T-cell (primary cell): Measurements from ENCODE around the gene LAIR2. TPM values are rescaled to one million over a fixed set of nuclear protein-coding genes. Genes with fewer than 3 reads are reported as not detected.

ENCODE experiments used
- ATAC-seq, 4 experiments: fragments of 200-7000 bp in 3 of 4; fragments of 150-1000 bp in 1 of 4; cut with Tn5 transposase; replicated peaks in 1 of 4; 1 replicate in 3 of 4; 2 replicates in 1 of 4; pipeline ENCODE4 v1.10.0; 2021; ENCODE audit warnings: moderate library complexity in 3 of 4, mild to moderate bottlenecking in 2 of 4, moderate number of reproducible peaks in 1 of 4
- CTCF ChIA-PET, 2 donors: fragments of 300-600 bp; sonication (Branson Sonifier 250); formaldehyde crosslinking; loops; one replicate each; lab custom pipeline; 2022; ENCODE audit warnings: antibody characterized with exemption in 2 of 2; lab: Charles Lee
- POLR2A ChIA-PET, 2 donors: fragments of 300-600 bp; sonication (Branson Sonifier 250); formaldehyde crosslinking; loops; one replicate each; lab custom pipeline; 2022; ENCODE audit warnings: antibody characterized with exemption in 2 of 2; lab: Charles Lee
- DNase-seq, 35 experiments: peaks; one replicate each; pipeline versions ENCODE4 v3.0.0 to v3.0.0-alpha.2; 2013 to 2023
- H3K27ac ChIP-seq: one replicate; pipeline ENCODE4 v1.5.1; 2013; ENCODE audit warnings: low read length
- H3K27me3 ChIP-seq, 2 experiments: replicated peaks in 1 of 2; 1 replicate in 1 of 2; 2 replicates in 1 of 2; pipeline versions ENCODE4 v1.6.1 to v1.7.0; 2013; ENCODE audit warnings: low read length in 1 of 2, mixed read lengths in 1 of 2; ENCODE audit not compliant: control insufficient read depth in 2 of 2, insufficient read depth in 2 of 2; ENCODE audit errors: extremely low read depth in 1 of 2
- H3K36me3 ChIP-seq, 2 donors: 1 replicate in 1 of 2; 2 replicates in 1 of 2; pipeline versions ENCODE4 v1.6.1 to v1.7.0; 2013; ENCODE audit warnings: low read length in 1 of 2; ENCODE audit not compliant: control insufficient read depth in 2 of 2, insufficient read depth in 1 of 2; ENCODE audit errors: extremely low read depth in 1 of 2
- H3K4me1 ChIP-seq, 2 experiments: 1 replicate in 1 of 2; 2 replicates in 1 of 2; pipeline versions ENCODE4 v1.6.1 to v1.7.0; 2013; ENCODE audit warnings: low read length in 2 of 2, mixed read lengths in 1 of 2; ENCODE audit not compliant: insufficient read depth in 2 of 2, control insufficient read depth in 1 of 2; ENCODE audit errors: extremely low read depth in 1 of 2
- H3K4me3 ChIP-seq, 2 donors: 1 replicate in 1 of 2; 2 replicates in 1 of 2; pipeline versions ENCODE4 v1.5.1 to v1.7.0; 2013; ENCODE audit warnings: mild to moderate bottlenecking in 2 of 2, low read length in 1 of 2, moderate library complexity in 1 of 2; ENCODE audit not compliant: control insufficient read depth in 1 of 2; ENCODE audit errors: extremely low read depth in 1 of 2
- H3K9me3 ChIP-seq: 2 replicates; pipeline ENCODE4 v1.7.0; 2013
- H3K27ac Mint-ChIP-seq, 2 donors: one replicate each; pipeline ENCODE4 v1.8.0; 2020 to 2021; ENCODE audit warnings: mild to moderate bottlenecking in 2 of 2, mixed read lengths in 2 of 2
- H3K27me3 Mint-ChIP-seq, 2 donors: one replicate each; pipeline ENCODE4 v1.8.0; 2021 to 2022; ENCODE audit warnings: mixed read lengths in 2 of 2
- H3K36me3 Mint-ChIP-seq: one replicate; pipeline ENCODE4 v1.8.0; 2021; ENCODE audit warnings: mixed read lengths
- H3K4me1 Mint-ChIP-seq, 3 donors: one replicate each; pipeline ENCODE4 v1.8.0; 2020 to 2022; ENCODE audit warnings: mixed read lengths in 3 of 3, mild to moderate bottlenecking in 1 of 3
- H3K4me3 Mint-ChIP-seq, 3 donors: one replicate each; pipeline ENCODE4 v1.8.0; 2020 to 2022; ENCODE audit warnings: mild to moderate bottlenecking in 3 of 3, mixed read lengths in 3 of 3, moderate library complexity in 3 of 3
- H3K9me3 Mint-ChIP-seq, 3 donors: one replicate each; pipeline ENCODE4 v1.8.0; 2020 to 2022; ENCODE audit warnings: mixed read lengths in 3 of 3
- WGBS: methylation state at CpG from one replicate; pipeline ENCODE4 v1.1.5; 2013; ENCODE audit warnings: missing lambda C conversion rate; ENCODE audit not compliant: insufficient coverage; 5-methylcytosine and 5-hydroxymethylcytosine counted together
- total RNA-seq, 35 experiments: library from RNA in 6 of 35; stranded (reverse) in 6 of 35; fragments of 120-200 nt in 1 of 35; gene quantifications; one replicate each; pipeline versions ENCODE4 v1.2.1 to v1.2.4 and lab custom pipeline; 2013 to 2026

The LAIR2 gene
- total RNA-seq, 5 donors from 2014 or later (not counting 1 experiment from before 2014, with no cell fraction given): 0.49 to 16.7 (median 1.3) TPM

- peaks cover 35% of the 10 kb centered on the region for H3K36me3 Mint-ChIP-seq
- H3K9me3 ChIP-seq: no peaks in the 10 kb centered on the region
- H3K4me1 ChIP-seq: peaks cover 4 to 51% of the 10 kb centered on the region in 2 experiments
- DNase-seq (no peak), ATAC-seq (no peak)
- H3K27ac ChIP-seq: no peak overlapping the region
- no peak overlapping the region for H3K4me3 ChIP-seq
- peak overlapping the region in 1 of 3 donors; percentile 11 for H3K4me3 Mint-ChIP-seq
- H3K9me3 Mint-ChIP-seq: no peaks in the 10 kb centered on the region
- peaks cover 24 to 38% (median 33%) of the 10 kb centered on the region in 3 donors for H3K4me1 Mint-ChIP-seq
- WGBS: 94% methylated on average over 42 of the region's 42 CpGs
- CTCF ChIA-PET: no interaction called here
- H3K27me3 Mint-ChIP-seq: no peaks in the 10 kb centered on the region
- POLR2A ChIA-PET: interaction anchor here in 1 of 2 donors (1.0 kb wide), 1 partner anchor 10 kb away, joined by 7 read pairs; no protein-coding TSS in a partner anchor
- H3K36me3 ChIP-seq: peaks cover 26 to 87% of the 10 kb centered on the region in 2 donors
- H3K27ac Mint-ChIP-seq: peak overlapping the region in 1 of 2 donors; percentile 36
- H3K27me3 ChIP-seq: no peaks in the 10 kb centered on the region
These were observed 44.6 kb upstream of the LAIR2 start for GRCh38 chr19:54457773-54458647.

- Histone ChIP-seq H3K9me3 (no peaks in the 10 kb centered on the region), H3K36me3 (peaks cover 25 to 80% of the 10 kb centered on the region in 2 donors), H3K27ac (no peak overlapping the region), H3K27me3 (no peaks in the 10 kb centered on the region), H3K4me1 (peaks cover 4 to 51% of the 10 kb centered on the region in 2 experiments), H3K4me3 (no peak overlapping the region)
- WGBS: 97% methylated on average over 10 of the region's 11 CpGs
- ChIA-PET POLR2A (interaction anchor here in 1 of 2 donors (1.0 kb wide), 1 partner anchor 11 kb away, joined by 7 read pairs; no protein-coding TSS in a partner anchor), CTCF (no interaction called here)
- Mint-ChIP-seq H3K4me3 (peak overlapping the region in 2 of 3 donors; percentile 11 to 21), H3K27ac (no peak overlapping the region), H3K36me3 (peaks cover 28% of the 10 kb centered on the region), H3K4me1 (peaks cover 24 to 35% (median 33%) of the 10 kb centered on the region in 3 donors), H3K27me3 (no peaks in the 10 kb centered on the region), H3K9me3 (no peaks in the 10 kb centered on the region)
- DNase-seq: no peak
- no peak for ATAC-seq
These were observed 43.9 kb upstream of the LAIR2 start for GRCh38 chr19:54458648-54459281.

- H3K4me3 ChIP-seq: no peak overlapping the region
- peaks cover 25 to 72% of the 10 kb centered on the region in 2 donors for H3K36me3 ChIP-seq
- peaks cover 7 to 51% of the 10 kb centered on the region in 2 experiments for H3K4me1 ChIP-seq
- 85% methylated on average over 12 of the region's 16 CpGs for WGBS
- H3K9me3 ChIP-seq: no peaks in the 10 kb centered on the region
- H3K27me3 ChIP-seq: peaks cover 0 to 6% of the 10 kb centered on the region in 2 experiments
- Mint-ChIP-seq H3K4me3 (peak overlapping the region in 2 of 3 donors; percentile 17 to 21), H3K4me1 (peaks cover 31 to 43% (median 40%) of the 10 kb centered on the region in 3 donors), H3K36me3 (peaks cover 24% of the 10 kb centered on the region), H3K27ac (peak overlapping the region in 1 of 2 donors; percentile 41), H3K9me3 (no peaks in the 10 kb centered on the region), H3K27me3 (no peaks in the 10 kb centered on the region)
- POLR2A ChIA-PET: interaction anchor here in 1 of 2 donors (0.5 to 1.3 kb wide), 3 partner anchors 11 to 599 kb away, joined by 3 to 6 read pairs (median 4); partner anchors contain the start of gene LENG8
- no peak for DNase-seq
- H3K27ac ChIP-seq: no peak overlapping the region
- CTCF ChIA-PET: no interaction called here
- no peak for ATAC-seq
These were observed 43.1 kb upstream of the LAIR2 start for GRCh38 chr19:54459282-54460229.

GRCh38 chr19:54460230-54461005 lies 42.2 kb upstream of the LAIR2 start:
- WGBS: 87% methylated on average over 27 of the region's 39 CpGs
- Histone ChIP-seq H3K36me3 (peaks cover 19 to 63% of the 10 kb centered on the region in 2 donors), H3K4me3 (no peak overlapping the region), H3K27me3 (peaks cover 0 to 6% of the 10 kb centered on the region in 2 experiments), H3K27ac (no peak overlapping the region), H3K9me3 (no peaks in the 10 kb centered on the region), H3K4me1 (peaks cover 7 to 54% of the 10 kb centered on the region in 2 experiments)
- ATAC-seq: no peak
- no peaks in the 10 kb centered on the region for H3K27me3 Mint-ChIP-seq
- peaks cover 31 to 41% (median 40%) of the 10 kb centered on the region in 3 donors for H3K4me1 Mint-ChIP-seq
- ChIA-PET CTCF (no interaction called here), POLR2A (interaction anchor here (0.5 to 1.3 kb wide), 3 partner anchors 9 to 587 kb away, joined by 4 to 6 read pairs (median 4); partner anchors contain the start of gene LENG8 (in 1 of the 2))
- H3K27ac Mint-ChIP-seq: no peak overlapping the region
- peak overlapping the region in 1 of 3 donors; percentile 17 for H3K4me3 Mint-ChIP-seq
- no peaks in the 10 kb centered on the region for H3K9me3 Mint-ChIP-seq
- peaks cover 18% of the 10 kb centered on the region for H3K36me3 Mint-ChIP-seq
- DNase-seq: no peak

- Histone ChIP-seq H3K27ac (no peak overlapping the region), H3K27me3 (peaks cover 0 to 6% of the 10 kb centered on the region in 2 experiments), H3K9me3 (no peaks in the 10 kb centered on the region), H3K36me3 (peaks cover 14 to 55% of the 10 kb centered on the region in 2 donors), H3K4me3 (no peak overlapping the region), H3K4me1 (peaks cover 7 to 54% of the 10 kb centered on the region in 2 experiments)
- no peaks in the 10 kb centered on the region for H3K27me3 Mint-ChIP-seq
- peaks cover 31 to 44% (median 41%) of the 10 kb centered on the region in 3 donors for H3K4me1 Mint-ChIP-seq
- peak overlapping the region in 1 of 2 donors; percentile 44 for H3K27ac Mint-ChIP-seq
- ATAC-seq: no peak
- WGBS: 87% methylated on average over 6 of the region's 27 CpGs
- ChIA-PET POLR2A (interaction anchor here (0.5 to 1.1 kb wide), 3 partner anchors 8 to 11 kb away, joined by 3 to 4 read pairs (median 3); no protein-coding TSS in a partner anchor), CTCF (no interaction called here)
- no peaks in the 10 kb centered on the region for H3K9me3 Mint-ChIP-seq
- peaks cover 18% of the 10 kb centered on the region for H3K36me3 Mint-ChIP-seq
- H3K4me3 Mint-ChIP-seq: peak overlapping the region in 2 of 3 donors; percentile 51 to 85
- DNase-seq: no peak
These were observed 41.4 kb upstream of the LAIR2 start for GRCh38 chr19:54461210-54461609.
